ENCODE results near the gene DOCK6.

DNA sequence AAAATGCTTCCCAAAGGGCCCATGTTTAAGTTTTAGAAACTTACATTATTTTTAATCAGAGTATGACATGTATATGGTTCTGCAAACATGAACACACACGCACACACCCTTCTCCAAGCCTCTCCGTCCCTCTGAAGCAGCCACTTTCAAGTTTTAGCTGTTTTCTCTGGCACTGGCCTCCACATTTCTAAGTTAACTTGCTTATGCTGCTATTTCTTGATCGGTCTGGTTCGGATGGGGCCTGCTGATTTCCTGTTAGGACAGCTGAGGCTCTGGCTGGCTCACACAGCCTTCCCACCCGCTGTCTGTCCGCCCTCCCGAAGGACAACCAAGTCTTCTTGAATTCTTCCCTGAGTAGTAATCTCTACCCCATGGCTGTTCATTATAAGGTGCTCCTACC, 111.1 kb downstream of the DOCK6 start:
- TF ChIP-seq KDM1A (IDR thresholded peaks at IDR 0.05; ENCODE audit: borderline replicate concordance) (no peak), SIN3A (IDR thresholded peaks at IDR 0.05; ENCODE audit: low read depth, low read length) (no peak), RCOR1 (conservative IDR thresholded peaks at IDR 0.05; ENCODE audit: low read depth, low read length) (no peak)
